Hepatocyte (in vitro differentiated cells): ENCODE data around the gene NDUFS6.

Experiments used
- EZH2 ChIP-seq: fragments of 200-600 bp; sonication (generic); IDR thresholded peaks from 2 replicates; pipeline ENCODE4 v1.6.1; 2016; ENCODE audit warnings: antibody characterized with exemption, mild to moderate bottlenecking, borderline replicate concordance
- EZH2phosphoT487 ChIP-seq: fragments of 200-600 bp; sonication (generic); IDR thresholded peaks from one replicate; pipeline ENCODE4 v1.6.1; 2018; ENCODE audit warnings: antibody characterized with exemption, mild to moderate bottlenecking, low read depth, moderate library complexity; ENCODE audit not compliant: unreplicated experiment, severe bottlenecking
- TF ChIP-seq, protein P1 (sequence below): fragments of 200-600 bp; sonication (generic); IDR thresholded peaks from 2 replicates; pipeline ENCODE4 v1.5.1; 2016; ENCODE audit warnings: antibody characterized with exemption, mild to moderate bottlenecking; ENCODE audit not compliant: poor library complexity

DNA sequence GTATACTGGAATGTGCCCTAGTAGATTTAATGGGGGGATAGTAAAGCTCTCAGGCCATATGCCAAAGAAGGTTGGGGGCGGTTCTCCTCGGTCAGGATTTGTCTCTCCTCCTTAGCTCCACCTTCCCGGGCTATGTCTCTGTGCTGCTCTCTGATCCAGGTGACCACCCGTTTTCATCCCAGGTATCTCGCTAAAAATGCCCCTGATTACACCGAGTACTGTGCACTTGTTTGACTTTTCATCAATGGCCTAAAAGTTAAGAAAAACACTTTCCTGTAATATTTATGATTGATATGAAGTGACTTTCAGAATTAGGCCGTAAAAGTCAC lies 724 bp downstream of the NDUFS6 start:
- TF ChIP-seq, protein P1, sequence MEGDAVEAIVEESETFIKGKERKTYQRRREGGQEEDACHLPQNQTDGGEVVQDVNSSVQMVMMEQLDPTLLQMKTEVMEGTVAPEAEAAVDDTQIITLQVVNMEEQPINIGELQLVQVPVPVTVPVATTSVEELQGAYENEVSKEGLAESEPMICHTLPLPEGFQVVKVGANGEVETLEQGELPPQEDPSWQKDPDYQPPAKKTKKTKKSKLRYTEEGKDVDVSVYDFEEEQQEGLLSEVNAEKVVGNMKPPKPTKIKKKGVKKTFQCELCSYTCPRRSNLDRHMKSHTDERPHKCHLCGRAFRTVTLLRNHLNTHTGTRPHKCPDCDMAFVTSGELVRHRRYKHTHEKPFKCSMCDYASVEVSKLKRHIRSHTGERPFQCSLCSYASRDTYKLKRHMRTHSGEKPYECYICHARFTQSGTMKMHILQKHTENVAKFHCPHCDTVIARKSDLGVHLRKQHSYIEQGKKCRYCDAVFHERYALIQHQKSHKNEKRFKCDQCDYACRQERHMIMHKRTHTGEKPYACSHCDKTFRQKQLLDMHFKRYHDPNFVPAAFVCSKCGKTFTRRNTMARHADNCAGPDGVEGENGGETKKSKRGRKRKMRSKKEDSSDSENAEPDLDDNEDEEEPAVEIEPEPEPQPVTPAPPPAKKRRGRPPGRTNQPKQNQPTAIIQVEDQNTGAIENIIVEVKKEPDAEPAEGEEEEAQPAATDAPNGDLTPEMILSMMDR: no peak
- TF ChIP-seq EZH2 (no peak), EZH2phosphoT487 (no peak)
